IPS DF 19.7 (cell line): Measurements from ENCODE around the gene KXD1.
"Not testable (repeated sequence)": the region's sequence is repeated elsewhere in the genome, so short reads cannot be mapped to it uniquely, and the experiment has no call there.

Experiments used
- DNase-seq: peaks from one replicate; pipeline ENCODE4 v3.0.0-alpha.2; 2013; ENCODE audit warnings: low read depth, low spot score

Gene KXD1

GRCh38 chr19:18557411-18558201, at the start of gene KXD1:
KXD1 (plus strand) TSS chr19:18557870; CDS start chr19:18562057, 4,187 bp downstream.
- peak; percentile 94 for DNase-seq

GRCh38 chr19:18508585-18508984, 49.1 kb upstream of the KXD1 start:
- DNase-seq, result no peak

- DNase-seq, result no peak
These were observed 47.5 kb upstream of the KXD1 start for GRCh38 chr19:18510216-18510615.

GRCh38 chr19:18513868-18514267, 43.8 kb upstream of the KXD1 start:
- no peak for DNase-seq

- DNase-seq, result no peak
These were observed 42.6 kb upstream of the KXD1 start for GRCh38 chr19:18514800-18515682.

- no peak for DNase-seq
These were observed 41.7 kb upstream of the KXD1 start for GRCh38 chr19:18515959-18516358.

- no peak for DNase-seq
These were observed 40.1 kb upstream of the KXD1 start for GRCh38 chr19:18517606-18518005.

GRCh38 chr19:18518639-18519038, 39.0 kb upstream of the KXD1 start:
- no peak for DNase-seq

GRCh38 chr19:18519962-18520847, 37.5 kb upstream of the KXD1 start:
- DNase-seq, result no peak

- no peak for DNase-seq
These were observed 36.6 kb upstream of the KXD1 start for GRCh38 chr19:18520848-18521691.

GRCh38 chr19:18521692-18522123, 36.0 kb upstream of the KXD1 start, which contains the start of gene ELL:
ELL (minus strand) TSS chr19:18522070; CDS start chr19:18522055, 15 bp downstream.
- no peak for DNase-seq

GRCh38 chr19:18522124-18522861, 35.4 kb upstream of the KXD1 start:
- peak; percentile 95 for DNase-seq

- not testable (repeated sequence) for DNase-seq
These were observed 34.7 kb upstream of the KXD1 start for GRCh38 chr19:18522862-18523440.

GRCh38 chr19:18523841-18524240, 33.8 kb upstream of the KXD1 start:
- DNase-seq, result no peak

GRCh38 chr19:18526316-18526715, 31.4 kb upstream of the KXD1 start:
- DNase-seq, result no peak

- no peak for DNase-seq
These were observed 27.9 kb upstream of the KXD1 start for GRCh38 chr19:18529782-18530181.

- DNase-seq, result no peak
These were observed 26.2 kb upstream of the KXD1 start for GRCh38 chr19:18531485-18531884.

GRCh38 chr19:18532168-18532890, 25.3 kb upstream of the KXD1 start:
- no peak for DNase-seq

- DNase-seq, result no peak
These were observed 24.6 kb upstream of the KXD1 start for GRCh38 chr19:18533058-18533457.
